H1 (cell line): ENCODE measurements around the gene RASEF. TPM values are rescaled to one million over a fixed set of nuclear protein-coding genes. Genes with fewer than 3 reads are reported as not detected.

Experiments used
- CTCF ChIA-PET: fragments of 300-600 bp; sonication (Branson Sonifier 250); formaldehyde crosslinking; loops from one replicate; lab custom pipeline; 2021; ENCODE audit not compliant: partially characterized antibody; lab: Charles Lee
- POLR2A ChIA-PET: fragments of 300-600 bp; sonication (Branson Sonifier 250); formaldehyde crosslinking; loops from one replicate; lab custom pipeline; 2021; ENCODE audit warnings: inconsistent platforms; ENCODE audit not compliant: partially characterized antibody; lab: Charles Lee
- DNase-seq, 2 experiments: peaks; one replicate each; pipeline versions ENCODE4 v3.0.0 to v3.0.0-alpha.2; 2010 to 2022; ENCODE audit warnings: low spot score in 2 of 2, low read depth in 1 of 2, mixed read lengths in 1 of 2
- FAIRE-seq: peaks from 2 replicates; lab custom pipeline; 2011; peaks lifted over from hg19 to GRCh38; lab: Jason Lieb, UNC
- H2AFZ ChIP-seq: 2 replicates; pipeline ENCODE4 v1.8.1; 2012; ENCODE audit warnings: low read length, inconsistent platforms
- H2AK5ac ChIP-seq: 2 replicates; pipeline ENCODE4 v1.6.1; 2013; ENCODE audit warnings: low read depth, low read length
- H2BK120ac ChIP-seq: replicated peaks from 2 replicates; pipeline ENCODE3; 2013; ENCODE audit warnings: low read depth, low read length, inconsistent platforms
- H2BK12ac ChIP-seq: 2 replicates; pipeline ENCODE4 v1.6.1; 2013; ENCODE audit warnings: low read depth, low read length
- H2BK15ac ChIP-seq: 2 replicates; pipeline ENCODE4 v1.6.1; 2013; ENCODE audit warnings: low read length
- H2BK20ac ChIP-seq: 2 replicates; pipeline ENCODE4 v1.6.1; 2013; ENCODE audit warnings: low read length
- H2BK5ac ChIP-seq: 2 replicates; pipeline ENCODE4 v1.6.1; 2013; ENCODE audit warnings: low read depth, low read length
- H3K14ac ChIP-seq: 2 replicates; pipeline ENCODE4 v1.6.1; 2013; ENCODE audit warnings: inconsistent platforms; ENCODE audit not compliant: insufficient read length
- H3K18ac ChIP-seq: 2 replicates; pipeline ENCODE4 v1.6.1; 2013; ENCODE audit warnings: low read length; ENCODE audit errors: extremely low read depth
- H3K23ac ChIP-seq: 2 replicates; pipeline ENCODE4 v1.6.1; 2013; ENCODE audit warnings: inconsistent platforms; ENCODE audit not compliant: insufficient read length
- H3K23me2 ChIP-seq: 2 replicates; pipeline ENCODE4 v1.6.1; 2013; ENCODE audit warnings: low read depth, low read length
- H3K27ac ChIP-seq: 2 replicates; pipeline ENCODE4 v1.6.1; 2011; ENCODE audit warnings: low read depth, low read length, inconsistent platforms
- H3K27me3 ChIP-seq, 4 experiments: replicated peaks in 1 of 4; 1 replicate in 1 of 4; 2 replicates in 3 of 4; pipeline versions ENCODE4 v1.6.1 to v1.8.1; 2011 to 2013; ENCODE audit warnings: low read length in 3 of 4, mild to moderate bottlenecking in 3 of 4, inconsistent platforms in 2 of 4, mixed read lengths in 2 of 4, moderate library complexity in 1 of 4; ENCODE audit not compliant: control insufficient read depth in 3 of 4, insufficient read depth in 3 of 4; ENCODE audit errors: extremely low read depth in 1 of 4
- H3K36me3 ChIP-seq, 4 experiments: 2 replicates each; pipeline versions ENCODE4 v1.6.1 to v1.8.1; 2011 to 2013; ENCODE audit warnings: mild to moderate bottlenecking in 4 of 4, low read length in 3 of 4, moderate library complexity in 2 of 4, control low read depth in 1 of 4, inconsistent platforms in 1 of 4; ENCODE audit not compliant: insufficient read depth in 4 of 4, control insufficient read depth in 2 of 4
- H3K4ac ChIP-seq: replicated peaks from 2 replicates; pipeline ENCODE3; 2013; ENCODE audit warnings: low read length, low read depth, mixed read lengths, inconsistent platforms; ENCODE audit not compliant: insufficient read length
- H3K4me1 ChIP-seq, 4 experiments: replicated peaks in 1 of 4; 1 replicate in 1 of 4; 2 replicates in 3 of 4; pipeline versions ENCODE4 v1.6.1 to v1.8.1; 2011 to 2013; ENCODE audit warnings: low read length in 3 of 4, inconsistent platforms in 2 of 4, mixed read lengths in 1 of 4; ENCODE audit not compliant: insufficient read depth in 4 of 4, control insufficient read depth in 3 of 4
- H3K4me2 ChIP-seq, 2 experiments: 2 replicates each; pipeline versions ENCODE4 v1.6.1 to v1.8.1; 2011 to 2013; ENCODE audit warnings: low read depth in 2 of 2, low read length in 2 of 2, control low read depth in 1 of 2, inconsistent platforms in 1 of 2, mild to moderate bottlenecking in 1 of 2; ENCODE audit not compliant: insufficient read depth in 1 of 2
- H3K4me3 ChIP-seq, 4 experiments: fragments of 200-600, 300-600 bp in 1 of 4; sonication (generic), shearing (Covaris generic), sonication (Bioruptor Twin) in 1 of 4; 2 replicates each; pipeline versions ENCODE4 v1.5.1 to v1.8.1; 2011 to 2016; ENCODE audit warnings: low read length in 4 of 4, low read depth in 3 of 4, control low read depth in 2 of 4, inconsistent platforms in 2 of 4, mild to moderate bottlenecking in 2 of 4, mixed read lengths in 1 of 4, moderate library complexity in 1 of 4; ENCODE audit not compliant: insufficient read depth in 2 of 4; ENCODE audit errors: extremely low read depth in 1 of 4
- H3K56ac ChIP-seq: replicated peaks from 2 replicates; pipeline ENCODE3; 2013; ENCODE audit warnings: low read depth, mild to moderate bottlenecking, mixed read lengths, low read length, inconsistent platforms; ENCODE audit not compliant: insufficient read length
- H3K79me1 ChIP-seq: 2 replicates; pipeline ENCODE4 v1.6.1; 2013; ENCODE audit warnings: low read depth, low read length, control low read depth
- H3K79me2 ChIP-seq, 2 experiments: 2 replicates each; pipeline versions ENCODE4 v1.6.1 to v1.8.1; 2012 to 2013; ENCODE audit warnings: low read length in 2 of 2, mild to moderate bottlenecking in 2 of 2, inconsistent platforms in 1 of 2; ENCODE audit not compliant: insufficient read depth in 2 of 2, control insufficient read depth in 1 of 2
- H3K9ac ChIP-seq, 4 experiments: replicated peaks in 1 of 4; 1 replicate in 1 of 4; 2 replicates in 3 of 4; pipeline versions ENCODE4 v1.6.1 to v1.8.1; 2011 to 2013; ENCODE audit warnings: low read depth in 3 of 4, low read length in 3 of 4, control low read depth in 2 of 4, mild to moderate bottlenecking in 2 of 4, moderate library complexity in 2 of 4, inconsistent platforms in 1 of 4; ENCODE audit errors: extremely low read depth in 1 of 4
- H3K9me3 ChIP-seq, 2 experiments: 2 replicates each; pipeline versions ENCODE4 v1.6.1 to v1.8.1; 2012 to 2013; ENCODE audit warnings: mild to moderate bottlenecking in 2 of 2, moderate library complexity in 2 of 2, control low read depth in 1 of 2, inconsistent platforms in 1 of 2, low read depth in 1 of 2, low read length in 1 of 2, mixed read lengths in 1 of 2; ENCODE audit not compliant: insufficient read depth in 2 of 2
- H4K20me1 ChIP-seq, 2 experiments: replicated peaks in 1 of 2; 2 replicates each; pipeline versions ENCODE3 to v1.8.1; 2011 to 2013; ENCODE audit warnings: inconsistent platforms in 2 of 2, low read length in 2 of 2, mild to moderate bottlenecking in 1 of 2; ENCODE audit not compliant: insufficient read depth in 2 of 2, control insufficient read depth in 1 of 2
- H4K5ac ChIP-seq: 2 replicates; pipeline ENCODE4 v1.6.1; 2013; ENCODE audit warnings: low read length, low read depth, mixed read lengths, inconsistent platforms; ENCODE audit not compliant: insufficient read length
- H4K8ac ChIP-seq: 2 replicates; pipeline ENCODE4 v1.8.0; 2013; ENCODE audit warnings: mild to moderate bottlenecking, moderate library complexity, low read length, inconsistent platforms; ENCODE audit not compliant: insufficient read depth; ENCODE audit errors: extremely low read depth
- H4K91ac ChIP-seq: replicated peaks from 2 replicates; pipeline ENCODE3; 2013; ENCODE audit warnings: low read length, mixed read lengths, inconsistent platforms; ENCODE audit not compliant: insufficient read length
- CBX8 ChIP-seq: fragments of 300-800, 300-1000 bp; sonication (generic); IDR thresholded peaks from 2 replicates; pipeline ENCODE4 v1.7.1; 2016; ENCODE audit warnings: low read depth, low read length, borderline replicate concordance
- CHD1 ChIP-seq: IDR thresholded peaks from 2 replicates; pipeline ENCODE4 v1.6.1; 2012; ENCODE audit warnings: low read depth, low read length, improper control_type of control experiment
- CHD2 ChIP-seq: IDR thresholded peaks from 2 replicates; pipeline ENCODE4 v1.6.1; 2012; ENCODE audit warnings: low read length, improper control_type of control experiment
- CTBP2 ChIP-seq: IDR thresholded peaks from 2 replicates; pipeline ENCODE4 v1.7.0; 2011; ENCODE audit warnings: borderline replicate concordance, mild to moderate bottlenecking, moderate library complexity, mixed read lengths, low read length; ENCODE audit not compliant: insufficient read depth, insufficient read length
- E2F6 ChIP-seq: IDR thresholded peaks from 2 replicates; pipeline ENCODE4 v1.6.1; 2012; ENCODE audit warnings: inconsistent platforms
- JUN ChIP-seq: IDR thresholded peaks from 2 replicates; pipeline ENCODE4 v1.6.1; 2011; ENCODE audit warnings: low read depth, mild to moderate bottlenecking, improper control_type of control experiment, low read length
- KDM1A ChIP-seq: fragments of 200-600, 300-600 bp; sonication (generic); IDR thresholded peaks from 2 replicates; pipeline ENCODE4 v1.7.1; 2016; ENCODE audit warnings: mild to moderate bottlenecking, low read length, borderline replicate concordance
- PHF8 ChIP-seq: fragments of 200-600 bp; sonication (generic); conservative IDR thresholded peaks from 2 replicates; pipeline ENCODE4 v1.7.1; 2012; ENCODE audit warnings: low read depth, mild to moderate bottlenecking, inconsistent platforms, low read length, moderate library complexity
- RNF2 ChIP-seq: fragments of 200-900, 300-1000 bp; sonication (generic); IDR thresholded peaks from 2 replicates; pipeline ENCODE4 v1.7.1; 2016; ENCODE audit warnings: borderline replicate concordance, low read depth, mild to moderate bottlenecking, antibody characterized with exemption, low read length; ENCODE audit not compliant: poor library complexity, severe bottlenecking; ENCODE audit errors: missing control alignments
- SRF ChIP-seq: IDR thresholded peaks from 2 replicates; pipeline ENCODE4 v1.6.1; 2011; ENCODE audit warnings: mild to moderate bottlenecking, low read depth, low read length, moderate library complexity
- TAF7 ChIP-seq: optimal IDR thresholded peaks from 2 replicates; pipeline ENCODE3; 2011; ENCODE audit warnings: low read depth, mild to moderate bottlenecking, inconsistent platforms, low read length, moderate library complexity, borderline replicate concordance
- USF2 ChIP-seq: IDR thresholded peaks from 2 replicates; pipeline ENCODE4 v1.6.1; 2011; ENCODE audit warnings: low read length, improper control_type of control experiment
- WGBS, 2 experiments: shearing (Covaris generic) in 1 of 2; methylation state at CpG; one replicate each; pipeline versions ENCODE4 v1.1.6 to v1.1.7; 2013 to 2015; ENCODE audit warnings: low lambda C conversion rate in 2 of 2, mixed read lengths in 2 of 2, inconsistent platforms in 1 of 2, low coverage in 1 of 2, missing lambda C conversion rate in 1 of 2; ENCODE audit not compliant: insufficient replicate concordance in 2 of 2, insufficient coverage in 1 of 2, insufficient read length in 1 of 2; ENCODE audit errors: extremely low coverage in 1 of 2, missing lambda C conversion rate in 1 of 2; 5-methylcytosine and 5-hydroxymethylcytosine counted together
- polyA plus RNA-seq, 7 experiments: library from polyadenylated mRNA; depleted of rRNA in 3 of 7; stranded (reverse) in 5 of 7; unstranded in 2 of 7; fragments of >200 nt in 5 of 7; fragments of 200-250 nt in 2 of 7; gene quantifications; 1 replicate in 5 of 7; 2 replicates in 1 of 7; 4 replicates in 1 of 7; pipeline versions ENCODE4 v1.2.1 to v1.2.3, GENCODE V29; 2011 to 2013; ENCODE audit warnings: missing spikeins in 2 of 7, mixed read lengths in 2 of 7
- total RNA-seq: library from RNA; stranded (reverse); fragmentation: NEBNext Ultra II Directional; extraction: Animal tissue kit (Norgen Biotek cat#: 25700); gene quantifications from 2 replicates; pipeline ENCODE4 v1.2.1, GENCODE V29; 2021

Gene RASEF
- total and polyA plus RNA-seq, 2 of the 8 experiments (the other 6 are each of a cell fraction or from before 2014, with no cell fraction given): 1.1 to 4.6 TPM

- Histone ChIP-seq H3K18ac (no peak overlapping the region), H3K4me1 (no peaks in the 10 kb centered on the region; a peak in 1 of 7 replicates), H2BK120ac (no peak overlapping the region), H3K79me2 (no peaks in the 10 kb centered on the region), H2BK12ac (no peak overlapping the region), H4K91ac (no peak overlapping the region), H3K4me2 (no peak overlapping the region), H3K4me3 (no peak overlapping the region), H3K79me1 (no peaks in the 10 kb centered on the region), H4K20me1 (no peaks in the 10 kb centered on the region), H4K8ac (no peak overlapping the region), H3K56ac (no peak overlapping the region), H4K5ac (no peak overlapping the region), H2BK20ac (no peak overlapping the region), H3K27me3 (no peaks in the 10 kb centered on the region), H3K9ac (no peak overlapping the region), H2AK5ac (no peak overlapping the region), H2BK15ac (no peak overlapping the region), H3K9me3 (no peaks in the 10 kb centered on the region), H3K23me2 (no peaks in the 10 kb centered on the region), H3K4ac (no peak overlapping the region), H3K36me3 (no peaks in the 10 kb centered on the region), H3K27ac (no peak overlapping the region), H3K14ac (no peak overlapping the region), H2BK5ac (no peak overlapping the region), H2AFZ (no peak overlapping the region), H3K23ac (no peak overlapping the region)
- DNase-seq (no peak), FAIRE-seq (no peak)
- ChIA-PET POLR2A (no interaction called here), CTCF (no interaction called here)
- WGBS, 2 experiments: 84% methylated on average over 1 of the region's 1 CpG; no CpG with 5 or more reads in 1 of the 2 experiments
- TF ChIP-seq CBX8 (no peak), TAF7 (no peak), RNF2 (no peak), KDM1A (no peak), PHF8 (no peak), CTBP2 (no peak), SRF (no peak), E2F6 (no peak), USF2 (no peak), JUN (no peak), CHD1 (no peak), CHD2 (no peak)
Measured at GRCh38 chr9:83034026-83034425, 28.9 kb downstream of the RASEF start.
